Stimulated activated memory B cell treated with anti-CD40 and anti-IgM and Interleukin-4, amounts not matched to agents 10 μg/mL and 1 μg/mL and 100 μg/mL, for 72 hours (primary cell): ENCODE data around the gene SMIM8.

Experiments used
- ATAC-seq: fragments of 150-1000 bp; cut with Tn5 transposase; 2 replicates; pipeline ENCODE4 v1.10.0; 2021
- H3K27ac Mint-ChIP-seq: one replicate; pipeline ENCODE4 v1.8.0; 2022; ENCODE audit warnings: mild to moderate bottlenecking, mixed read lengths
- H3K27me3 Mint-ChIP-seq: one replicate; pipeline ENCODE4 v1.8.0; 2022; ENCODE audit warnings: mixed read lengths
- H3K36me3 Mint-ChIP-seq: one replicate; pipeline ENCODE4 v1.8.0; 2022; ENCODE audit warnings: mixed read lengths
- H3K4me1 Mint-ChIP-seq: one replicate; pipeline ENCODE4 v1.8.0; 2022; ENCODE audit warnings: mixed read lengths
- H3K4me3 Mint-ChIP-seq: one replicate; pipeline ENCODE4 v1.8.0; 2022; ENCODE audit warnings: mild to moderate bottlenecking, moderate library complexity, mixed read lengths
- H3K9me3 Mint-ChIP-seq: one replicate; pipeline ENCODE4 v1.8.0; 2022; ENCODE audit warnings: mixed read lengths

SMIM8 gene

GRCh38 chr6:87351583-87351982 is 29.2 kb downstream of the SMIM8 start:
- H3K4me3 Mint-ChIP-seq, result no peak overlapping the region
- ATAC-seq, result no peak
- no peaks in the 10 kb centered on the region for H3K27me3 Mint-ChIP-seq
- H3K4me1 Mint-ChIP-seq, result no peaks in the 10 kb centered on the region
- H3K27ac Mint-ChIP-seq, result no peak overlapping the region
- H3K9me3 Mint-ChIP-seq, result no peaks in the 10 kb centered on the region
- H3K36me3 Mint-ChIP-seq, result peaks cover 9% of the 10 kb centered on the region

GRCh38 chr6:87356181-87356580 is 33.8 kb downstream of the SMIM8 start:
- Mint-ChIP-seq H3K27ac (no peak overlapping the region), H3K4me3 (no peak overlapping the region), H3K4me1 (no peaks in the 10 kb centered on the region), H3K27me3 (no peaks in the 10 kb centered on the region), H3K9me3 (no peaks in the 10 kb centered on the region), H3K36me3 (peaks cover 7% of the 10 kb centered on the region)
- no peak for ATAC-seq

- Mint-ChIP-seq H3K36me3 (peaks cover 12% of the 10 kb centered on the region), H3K4me3 (no peak overlapping the region), H3K9me3 (no peaks in the 10 kb centered on the region), H3K27me3 (no peaks in the 10 kb centered on the region), H3K4me1 (no peaks in the 10 kb centered on the region), H3K27ac (no peak overlapping the region)
- ATAC-seq, result no peak
Observed at GRCh38 chr6:87357479-87358196, 35.2 kb downstream of the SMIM8 start.

GRCh38 chr6:87364602-87365252 is 42.3 kb downstream of the SMIM8 start:
- no peaks in the 10 kb centered on the region for H3K4me1 Mint-ChIP-seq

GRCh38 chr6:87366072-87366827 is 43.9 kb downstream of the SMIM8 start:
- H3K4me1 Mint-ChIP-seq, result no peaks in the 10 kb centered on the region
- ATAC-seq, result no peak
- H3K27ac Mint-ChIP-seq, result no peak overlapping the region
- no peak overlapping the region for H3K4me3 Mint-ChIP-seq
- peaks cover 40% of the 10 kb centered on the region for H3K36me3 Mint-ChIP-seq
- peaks cover 14% of the 10 kb centered on the region for H3K9me3 Mint-ChIP-seq
- H3K27me3 Mint-ChIP-seq, result no peaks in the 10 kb centered on the region

More at GRCh38 chr6:87364602-87365252, 42.3 kb downstream of the SMIM8 start:
- Mint-ChIP-seq H3K27ac (no peak overlapping the region), H3K36me3 (peaks cover 42% of the 10 kb centered on the region), H3K27me3 (no peaks in the 10 kb centered on the region), H3K4me3 (no peak overlapping the region), H3K9me3 (peaks cover 13% of the 10 kb centered on the region)
- ATAC-seq, result no peak

- no peak for ATAC-seq
- no peaks in the 10 kb centered on the region for H3K4me1 Mint-ChIP-seq
- H3K9me3 Mint-ChIP-seq, result peaks cover 14% of the 10 kb centered on the region
Observed at GRCh38 chr6:87366899-87367298, 44.5 kb downstream of the SMIM8 start.

GRCh38 chr6:87373377-87373776 is 51.0 kb downstream of the SMIM8 start:
- Mint-ChIP-seq H3K4me1 (peaks cover 3% of the 10 kb centered on the region), H3K27me3 (no peaks in the 10 kb centered on the region), H3K27ac (no peak overlapping the region), H3K36me3 (peaks cover 8% of the 10 kb centered on the region), H3K4me3 (no peak overlapping the region), H3K9me3 (peaks cover 4% of the 10 kb centered on the region)
- ATAC-seq, result no peak

More at GRCh38 chr6:87366899-87367298, 44.5 kb downstream of the SMIM8 start:
- Mint-ChIP-seq H3K27me3 (no peaks in the 10 kb centered on the region), H3K4me3 (no peak overlapping the region), H3K36me3 (peaks cover 35% of the 10 kb centered on the region), H3K27ac (no peak overlapping the region)

- Mint-ChIP-seq H3K36me3 (no peaks in the 10 kb centered on the region), H3K4me3 (no peak overlapping the region), H3K4me1 (peaks cover 14% of the 10 kb centered on the region), H3K27ac (no peak overlapping the region), H3K27me3 (no peaks in the 10 kb centered on the region), H3K9me3 (no peaks in the 10 kb centered on the region)
- no peak for ATAC-seq
Observed at GRCh38 chr6:87375315-87375714, 52.9 kb downstream of the SMIM8 start.

- H3K36me3 Mint-ChIP-seq, result no peaks in the 10 kb centered on the region
- no peak overlapping the region for H3K27ac Mint-ChIP-seq
- H3K27me3 Mint-ChIP-seq, result no peaks in the 10 kb centered on the region
- H3K9me3 Mint-ChIP-seq, result no peaks in the 10 kb centered on the region
- peaks cover 14% of the 10 kb centered on the region for H3K4me1 Mint-ChIP-seq
- no peak for ATAC-seq
- no peak overlapping the region for H3K4me3 Mint-ChIP-seq
Observed at GRCh38 chr6:87376643-87377042, 54.3 kb downstream of the SMIM8 start.

- H3K36me3 Mint-ChIP-seq, result no peaks in the 10 kb centered on the region
- no peaks in the 10 kb centered on the region for H3K27me3 Mint-ChIP-seq
- H3K9me3 Mint-ChIP-seq, result no peaks in the 10 kb centered on the region
- peak; percentile 79 for ATAC-seq
- H3K4me1 Mint-ChIP-seq, result peaks cover 14% of the 10 kb centered on the region
- peak overlapping the region; percentile 73 for H3K4me3 Mint-ChIP-seq
- H3K27ac Mint-ChIP-seq, result peak overlapping the region; percentile 73
Observed at GRCh38 chr6:87378947-87379346, 56.6 kb downstream of the SMIM8 start.

- ATAC-seq, result no peak
- no peaks in the 10 kb centered on the region for H3K27me3 Mint-ChIP-seq
- peaks cover 14% of the 10 kb centered on the region for H3K4me1 Mint-ChIP-seq
- H3K4me3 Mint-ChIP-seq, result no peak overlapping the region
- no peaks in the 10 kb centered on the region for H3K36me3 Mint-ChIP-seq
- H3K9me3 Mint-ChIP-seq, result no peaks in the 10 kb centered on the region
- no peak overlapping the region for H3K27ac Mint-ChIP-seq
Observed at GRCh38 chr6:87382861-87383260, 60.5 kb downstream of the SMIM8 start.

GRCh38 chr6:87384038-87384437 is 61.6 kb downstream of the SMIM8 start:
- peaks cover 4% of the 10 kb centered on the region for H3K4me1 Mint-ChIP-seq
- no peak overlapping the region for H3K27ac Mint-ChIP-seq
- no peaks in the 10 kb centered on the region for H3K36me3 Mint-ChIP-seq
- no peak overlapping the region for H3K4me3 Mint-ChIP-seq
- ATAC-seq, result no peak
- no peaks in the 10 kb centered on the region for H3K27me3 Mint-ChIP-seq
- H3K9me3 Mint-ChIP-seq, result no peaks in the 10 kb centered on the region

- Mint-ChIP-seq H3K27me3 (no peaks in the 10 kb centered on the region), H3K27ac (no peak overlapping the region), H3K4me1 (peaks cover under 1% of the 10 kb centered on the region), H3K36me3 (no peaks in the 10 kb centered on the region), H3K4me3 (no peak overlapping the region), H3K9me3 (no peaks in the 10 kb centered on the region)
- no peak for ATAC-seq
Observed at GRCh38 chr6:87384449-87384848, 62.1 kb downstream of the SMIM8 start.

GRCh38 chr6:87391334-87391733 is 68.9 kb downstream of the SMIM8 start:
- Mint-ChIP-seq H3K4me1 (no peaks in the 10 kb centered on the region), H3K4me3 (no peak overlapping the region)

More at GRCh38 chr6:87391334-87391733, 68.9 kb downstream of the SMIM8 start:
- no peak for ATAC-seq
- H3K27ac Mint-ChIP-seq, result no peak overlapping the region
- H3K36me3 Mint-ChIP-seq, result no peaks in the 10 kb centered on the region
- H3K9me3 Mint-ChIP-seq, result no peaks in the 10 kb centered on the region
- no peaks in the 10 kb centered on the region for H3K27me3 Mint-ChIP-seq
